PFSK-1 (cell line): Measurements from ENCODE around the gene LNX1.

Source experiments
- FOXP2 ChIP-seq: optimal IDR thresholded peaks from 2 replicates; pipeline ENCODE3; 2011; ENCODE audit warnings: borderline replicate concordance, control low read depth, inconsistent platforms; ENCODE audit not compliant: insufficient read depth; ENCODE audit errors: extremely low read length, extremely low read depth
- POLR2AphosphoS5 ChIP-seq: IDR thresholded peaks from 2 replicates; pipeline ENCODE4 v1.6.1; 2012; ENCODE audit warnings: low read depth, mild to moderate bottlenecking, control low read depth, low read length, moderate library complexity
- SIN3A ChIP-seq: IDR thresholded peaks from 2 replicates; pipeline ENCODE4 v1.6.1; 2012; ENCODE audit warnings: mild to moderate bottlenecking, low read length, moderate library complexity, borderline replicate concordance; ENCODE audit not compliant: insufficient read depth
- TAF1 ChIP-seq: IDR thresholded peaks from 2 replicates; pipeline ENCODE4 v1.6.1; 2012; ENCODE audit warnings: low read length, control low read depth, borderline replicate concordance; ENCODE audit not compliant: insufficient read depth
- TF ChIP-seq, protein P1 (sequence below), 2 experiments: IDR thresholded peaks; 2 replicates each; pipeline versions ENCODE4 v1.6.1 to v1.8.0; 2011 to 2012; ENCODE audit warnings: low read depth in 2 of 2, low read length in 2 of 2, control low read depth in 1 of 2, inconsistent platforms in 1 of 2, mild to moderate bottlenecking in 1 of 2, moderate library complexity in 1 of 2; ENCODE audit not compliant: insufficient read depth in 1 of 2

LNX1 gene

DNA sequence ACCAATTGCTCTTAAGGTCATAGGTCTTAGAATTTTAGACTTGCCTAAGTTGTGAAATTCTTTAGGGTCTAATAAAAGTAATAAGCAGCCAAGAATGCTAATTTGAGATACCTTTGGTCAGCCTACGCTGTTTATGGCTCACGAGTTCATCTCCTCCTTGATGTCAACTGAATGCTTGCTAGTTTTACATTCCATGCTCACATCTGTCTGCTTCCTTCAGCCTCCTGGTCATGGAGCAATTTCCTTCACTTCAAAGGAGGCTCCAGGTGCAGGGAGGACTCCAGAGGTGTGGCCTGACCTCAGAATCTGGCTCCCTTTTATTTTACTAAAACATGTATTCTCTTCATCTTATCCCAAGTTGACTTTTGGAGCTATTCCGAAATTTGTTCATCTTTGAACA lies 23.3 kb upstream of the LNX1 start:
- TF ChIP-seq POLR2AphosphoS5, result no peak
- TF ChIP-seq, protein P1, sequence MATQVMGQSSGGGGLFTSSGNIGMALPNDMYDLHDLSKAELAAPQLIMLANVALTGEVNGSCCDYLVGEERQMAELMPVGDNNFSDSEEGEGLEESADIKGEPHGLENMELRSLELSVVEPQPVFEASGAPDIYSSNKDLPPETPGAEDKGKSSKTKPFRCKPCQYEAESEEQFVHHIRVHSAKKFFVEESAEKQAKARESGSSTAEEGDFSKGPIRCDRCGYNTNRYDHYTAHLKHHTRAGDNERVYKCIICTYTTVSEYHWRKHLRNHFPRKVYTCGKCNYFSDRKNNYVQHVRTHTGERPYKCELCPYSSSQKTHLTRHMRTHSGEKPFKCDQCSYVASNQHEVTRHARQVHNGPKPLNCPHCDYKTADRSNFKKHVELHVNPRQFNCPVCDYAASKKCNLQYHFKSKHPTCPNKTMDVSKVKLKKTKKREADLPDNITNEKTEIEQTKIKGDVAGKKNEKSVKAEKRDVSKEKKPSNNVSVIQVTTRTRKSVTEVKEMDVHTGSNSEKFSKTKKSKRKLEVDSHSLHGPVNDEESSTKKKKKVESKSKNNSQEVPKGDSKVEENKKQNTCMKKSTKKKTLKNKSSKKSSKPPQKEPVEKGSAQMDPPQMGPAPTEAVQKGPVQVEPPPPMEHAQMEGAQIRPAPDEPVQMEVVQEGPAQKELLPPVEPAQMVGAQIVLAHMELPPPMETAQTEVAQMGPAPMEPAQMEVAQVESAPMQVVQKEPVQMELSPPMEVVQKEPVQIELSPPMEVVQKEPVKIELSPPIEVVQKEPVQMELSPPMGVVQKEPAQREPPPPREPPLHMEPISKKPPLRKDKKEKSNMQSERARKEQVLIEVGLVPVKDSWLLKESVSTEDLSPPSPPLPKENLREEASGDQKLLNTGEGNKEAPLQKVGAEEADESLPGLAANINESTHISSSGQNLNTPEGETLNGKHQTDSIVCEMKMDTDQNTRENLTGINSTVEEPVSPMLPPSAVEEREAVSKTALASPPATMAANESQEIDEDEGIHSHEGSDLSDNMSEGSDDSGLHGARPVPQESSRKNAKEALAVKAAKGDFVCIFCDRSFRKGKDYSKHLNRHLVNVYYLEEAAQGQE (IDR thresholded peaks at IDR 0.05; ENCODE audit: insufficient read depth in 1 of 2, low read depth in 2 of 2, low read length in 2 of 2), result no peak
- TF ChIP-seq TAF1, result no peak
- TF ChIP-seq FOXP2, result no peak
- TF ChIP-seq SIN3A, result no peak

DNA sequence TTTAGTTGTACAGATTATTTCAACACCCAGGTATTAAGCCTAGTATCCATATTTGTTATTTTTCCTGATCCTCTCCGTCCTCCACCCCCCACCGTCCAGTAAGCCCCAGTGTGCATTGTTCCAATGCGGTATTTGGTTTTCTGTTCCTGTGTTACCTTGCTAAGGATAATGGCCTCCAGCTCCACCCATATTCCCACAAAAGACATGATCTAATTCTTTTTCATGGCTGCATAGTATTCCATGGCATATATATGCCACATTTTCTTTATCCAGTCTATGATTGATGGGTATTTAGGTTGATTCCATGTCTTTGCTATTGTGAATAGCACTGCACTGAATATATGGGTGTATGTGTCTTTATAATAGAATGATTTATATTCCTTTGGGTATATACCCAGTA lies 22.1 kb upstream of the LNX1 start:
- TF ChIP-seq FOXP2 (no peak), TAF1 (no peak), POLR2AphosphoS5 (no peak), SIN3A (no peak)
- TF ChIP-seq, protein P1 (IDR thresholded peaks at IDR 0.05; ENCODE audit: insufficient read depth in 1 of 2, low read depth in 2 of 2, low read length in 2 of 2), result no peak

DNA sequence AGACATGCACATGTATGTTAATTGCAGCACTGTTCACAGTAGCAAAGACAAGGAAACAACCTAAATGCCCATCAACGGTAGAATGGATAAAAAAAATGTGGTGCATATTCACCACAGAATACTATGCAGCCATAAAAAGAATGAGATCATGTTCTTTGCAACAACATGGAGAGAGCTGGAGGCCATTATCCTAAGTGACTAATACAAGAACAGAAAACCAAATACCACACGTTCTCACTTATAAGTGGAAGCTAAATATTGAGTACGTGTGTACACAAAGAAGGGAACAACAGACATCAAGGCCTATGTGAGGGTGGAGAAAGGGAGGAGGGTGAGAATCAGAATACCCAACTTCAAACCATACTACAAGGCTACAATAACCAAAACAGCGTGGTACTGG lies 17.4 kb upstream of the LNX1 start:
- no peak for TF ChIP-seq TAF1
- TF ChIP-seq POLR2AphosphoS5, result no peak
- TF ChIP-seq FOXP2, result no peak
- TF ChIP-seq SIN3A, result no peak
- TF ChIP-seq, protein P1 (IDR thresholded peaks at IDR 0.05; ENCODE audit: insufficient read depth in 1 of 2, low read depth in 2 of 2, low read length in 2 of 2), result no peak

DNA sequence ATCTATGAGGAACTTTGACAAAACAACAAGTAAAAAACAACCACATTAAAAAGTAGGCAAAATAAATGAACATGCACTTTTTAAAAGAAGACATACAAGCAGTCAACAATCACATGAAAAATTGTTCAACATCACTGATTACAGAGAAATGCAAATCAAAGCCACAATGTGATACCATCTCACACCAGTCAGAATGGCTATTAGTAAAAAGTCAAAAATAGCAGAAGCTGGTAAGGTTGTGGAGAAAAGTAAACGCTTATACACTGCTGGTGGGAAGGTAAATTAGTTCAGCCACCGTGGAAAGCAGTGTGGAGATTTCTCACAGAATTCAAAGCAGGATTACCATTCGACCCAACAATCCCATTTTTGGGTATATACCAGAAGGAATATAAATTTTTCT lies 17.0 kb upstream of the LNX1 start:
- TF ChIP-seq POLR2AphosphoS5 (no peak), FOXP2 (no peak), SIN3A (no peak), TAF1 (no peak)
- TF ChIP-seq, protein P1 (IDR thresholded peaks at IDR 0.05; ENCODE audit: insufficient read depth in 1 of 2, low read depth in 2 of 2, low read length in 2 of 2), result no peak

DNA sequence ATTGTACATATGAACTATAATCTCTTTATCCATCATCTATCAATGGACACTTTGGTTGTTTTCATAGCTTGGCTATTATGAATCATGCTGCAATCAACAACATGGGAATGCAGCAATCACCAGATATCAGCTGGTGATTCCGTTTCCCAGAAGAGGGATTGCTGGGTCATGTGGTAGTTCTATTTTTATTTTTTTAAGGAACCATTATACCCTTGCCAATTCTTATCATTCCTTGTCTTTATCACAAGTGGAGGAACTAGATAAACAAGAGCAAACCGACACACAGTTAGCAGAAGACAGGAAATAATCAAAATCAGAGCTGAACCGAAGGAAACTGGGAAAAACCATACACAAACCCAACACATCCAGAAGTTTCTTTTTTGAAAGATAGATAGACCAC lies 14.5 kb upstream of the LNX1 start:
- TF ChIP-seq, protein P1 (IDR thresholded peaks at IDR 0.05; ENCODE audit: insufficient read depth in 1 of 2, low read depth in 2 of 2, low read length in 2 of 2), result no peak
- TF ChIP-seq SIN3A (no peak), POLR2AphosphoS5 (no peak), TAF1 (no peak), FOXP2 (no peak)
